Endodermal cell (in vitro differentiated cells): Measurements from ENCODE around the gene EXOC3L4. TPM values are rescaled to one million over a fixed set of nuclear protein-coding genes. Genes with fewer than 3 reads are reported as not detected.

ENCODE experiments used
- DNase-seq: peaks from one replicate; pipeline ENCODE4 v3.0.0-alpha.2; 2017
- H3K27ac ChIP-seq: 2 replicates; pipeline ENCODE4 v1.5.1; 2013; ENCODE audit warnings: mild to moderate bottlenecking, low read depth, low read length, moderate library complexity
- H3K27me3 ChIP-seq: 2 replicates; pipeline ENCODE4 v1.6.1; 2013; ENCODE audit warnings: mild to moderate bottlenecking, low read length, moderate library complexity; ENCODE audit not compliant: insufficient read depth, control insufficient read depth, poor library complexity, severe bottlenecking
- H3K36me3 ChIP-seq: 2 replicates; pipeline ENCODE4 v1.7.0; 2013; ENCODE audit warnings: mild to moderate bottlenecking, low read length, moderate library complexity; ENCODE audit not compliant: control insufficient read depth, insufficient read depth
- H3K4me1 ChIP-seq: one replicate; pipeline ENCODE4 v1.7.0; 2013; ENCODE audit warnings: low read length; ENCODE audit not compliant: control insufficient read depth, insufficient read depth
- H3K4me3 ChIP-seq: 2 replicates; pipeline ENCODE4 v1.5.1; 2013; ENCODE audit warnings: mild to moderate bottlenecking, low read length, moderate library complexity
- H3K9ac ChIP-seq: 2 replicates; pipeline ENCODE4 v1.6.1; 2013; ENCODE audit warnings: mild to moderate bottlenecking, low read length, moderate library complexity; ENCODE audit not compliant: poor library complexity, severe bottlenecking; ENCODE audit errors: extremely low read depth
- H3K9me3 ChIP-seq: 2 replicates; pipeline ENCODE4 v1.6.1; 2013; ENCODE audit warnings: mild to moderate bottlenecking, low read length, moderate library complexity; ENCODE audit not compliant: control insufficient read depth
- H3K27ac Mint-ChIP-seq: 2 replicates; pipeline ENCODE4 v1.8.0; 2020; ENCODE audit warnings: mixed read lengths
- H3K27me3 Mint-ChIP-seq: 2 replicates; pipeline ENCODE4 v1.8.0; 2021; ENCODE audit warnings: mild to moderate bottlenecking, mixed read lengths; ENCODE audit not compliant: insufficient read depth
- H3K36me3 Mint-ChIP-seq: 2 replicates; pipeline ENCODE4 v1.8.0; 2020; ENCODE audit warnings: low read depth, mixed read lengths
- H3K4me1 Mint-ChIP-seq: 2 replicates; pipeline ENCODE4 v1.8.0; 2020; ENCODE audit warnings: mixed read lengths
- H3K4me3 Mint-ChIP-seq: 2 replicates; pipeline ENCODE4 v1.8.0; 2020; ENCODE audit warnings: mild to moderate bottlenecking, moderate library complexity, mixed read lengths
- H3K9me3 Mint-ChIP-seq: 2 replicates; pipeline ENCODE4 v1.8.0; 2020; ENCODE audit warnings: mild to moderate bottlenecking, mixed read lengths
- WGBS, 2 experiments: methylation state at CpG; one replicate each; pipeline versions ENCODE4 v1.1.5 to v1.1.7; 2013; ENCODE audit warnings: missing lambda C conversion rate in 2 of 2, mixed read lengths in 1 of 2; ENCODE audit not compliant: insufficient coverage in 1 of 2, insufficient read length in 1 of 2; 5-methylcytosine and 5-hydroxymethylcytosine counted together
- total RNA-seq, 2 donors: library from RNA; stranded (reverse); fragmentation: NEBNext Ultra II Directional in 1 of 2; extraction: Animal tissue kit (Norgen Biotek cat#: 25700) in 1 of 2; gene quantifications; 2 replicates in 1 of 2; 3 replicates in 1 of 2; pipeline ENCODE4 v1.2.1, GENCODE V29; 2021
- TF ChIP-seq, protein P1 (sequence below): fragments of 200-600 bp; sonication (generic); conservative IDR thresholded peaks from 2 replicates; pipeline ENCODE4 v1.5.0; 2021; ENCODE audit warnings: antibody characterized with exemption, mild to moderate bottlenecking

Gene EXOC3L4
- total RNA-seq, 2 donors from 2014 or later, result 2.5 to 3.6 TPM

DNA sequence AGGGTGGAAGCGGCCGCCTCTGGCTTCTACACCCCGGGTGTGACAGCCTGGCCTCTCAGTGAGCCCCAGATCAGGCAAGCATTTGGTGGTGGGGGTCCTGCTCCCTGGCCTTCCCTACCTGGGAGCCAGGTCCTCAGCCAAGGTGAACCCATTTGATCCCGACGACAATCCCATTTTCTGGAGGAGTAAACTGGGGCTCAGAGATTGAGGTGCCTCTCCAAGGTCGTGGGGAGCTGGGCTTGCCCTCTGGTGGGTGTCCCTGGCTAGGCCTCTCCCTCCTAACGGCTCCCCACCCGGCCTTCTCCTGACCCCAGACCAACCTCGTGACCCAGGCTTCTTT, 2.7 kb upstream of the EXOC3L4 start:
- Histone ChIP-seq H3K9ac (no peak overlapping the region), H3K27ac (no peak overlapping the region)

GRCh38 chr14:103093856-103094405, 594 bp upstream of the EXOC3L4 start:
- Histone ChIP-seq H3K9me3 (no peaks in the 10 kb centered on the region), H3K4me3 (no peak overlapping the region), H3K36me3 (no peaks in the 10 kb centered on the region), H3K27me3 (peaks cover 8% of the 10 kb centered on the region), H3K27ac (no peak overlapping the region), H3K9ac (no peak overlapping the region), H3K4me1 (peaks cover 2% of the 10 kb centered on the region)
- DNase-seq, result no peak
- H3K4me1 Mint-ChIP-seq, result peaks cover 4% of the 10 kb centered on the region
- H3K36me3 Mint-ChIP-seq, result no peaks in the 10 kb centered on the region
- H3K27me3 Mint-ChIP-seq, result peaks cover 13% of the 10 kb centered on the region
- H3K9me3 Mint-ChIP-seq, result no peaks in the 10 kb centered on the region
- no peak overlapping the region for H3K27ac Mint-ChIP-seq
- H3K4me3 Mint-ChIP-seq, result no peak overlapping the region
- WGBS, 2 experiments, result 61 to 81% methylated on average over 4 to 13 of the region's 13 CpGs
- TF ChIP-seq, protein P1, sequence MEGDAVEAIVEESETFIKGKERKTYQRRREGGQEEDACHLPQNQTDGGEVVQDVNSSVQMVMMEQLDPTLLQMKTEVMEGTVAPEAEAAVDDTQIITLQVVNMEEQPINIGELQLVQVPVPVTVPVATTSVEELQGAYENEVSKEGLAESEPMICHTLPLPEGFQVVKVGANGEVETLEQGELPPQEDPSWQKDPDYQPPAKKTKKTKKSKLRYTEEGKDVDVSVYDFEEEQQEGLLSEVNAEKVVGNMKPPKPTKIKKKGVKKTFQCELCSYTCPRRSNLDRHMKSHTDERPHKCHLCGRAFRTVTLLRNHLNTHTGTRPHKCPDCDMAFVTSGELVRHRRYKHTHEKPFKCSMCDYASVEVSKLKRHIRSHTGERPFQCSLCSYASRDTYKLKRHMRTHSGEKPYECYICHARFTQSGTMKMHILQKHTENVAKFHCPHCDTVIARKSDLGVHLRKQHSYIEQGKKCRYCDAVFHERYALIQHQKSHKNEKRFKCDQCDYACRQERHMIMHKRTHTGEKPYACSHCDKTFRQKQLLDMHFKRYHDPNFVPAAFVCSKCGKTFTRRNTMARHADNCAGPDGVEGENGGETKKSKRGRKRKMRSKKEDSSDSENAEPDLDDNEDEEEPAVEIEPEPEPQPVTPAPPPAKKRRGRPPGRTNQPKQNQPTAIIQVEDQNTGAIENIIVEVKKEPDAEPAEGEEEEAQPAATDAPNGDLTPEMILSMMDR, result no peak

More for the DNA sequence above, 2.7 kb upstream of the EXOC3L4 start:
- Histone ChIP-seq H3K4me3 (no peak overlapping the region), H3K27me3 (peaks cover 8% of the 10 kb centered on the region), H3K9me3 (no peaks in the 10 kb centered on the region), H3K4me1 (no peaks in the 10 kb centered on the region), H3K36me3 (no peaks in the 10 kb centered on the region)
- no peaks in the 10 kb centered on the region for H3K36me3 Mint-ChIP-seq
- H3K9me3 Mint-ChIP-seq, result no peaks in the 10 kb centered on the region
- peaks cover 13% of the 10 kb centered on the region for H3K27me3 Mint-ChIP-seq
- DNase-seq, result no peak
- no peak overlapping the region for H3K27ac Mint-ChIP-seq
- peaks cover 4% of the 10 kb centered on the region for H3K4me1 Mint-ChIP-seq
- peak overlapping the region; percentile 36 for H3K4me3 Mint-ChIP-seq
- TF ChIP-seq, protein P1, result no peak
- 75 to 80% methylated on average over 3 to 9 of the region's 9 CpGs for WGBS, 2 experiments

- Histone ChIP-seq H3K27me3 (peaks cover 8% of the 10 kb centered on the region), H3K9ac (no peak overlapping the region), H3K4me1 (peaks cover 8% of the 10 kb centered on the region), H3K36me3 (no peaks in the 10 kb centered on the region), H3K9me3 (no peaks in the 10 kb centered on the region), H3K27ac (no peak overlapping the region), H3K4me3 (no peak overlapping the region)
- DNase-seq, result no peak
- TF ChIP-seq, protein P1, result no peak
- Mint-ChIP-seq H3K4me1 (peaks cover 6% of the 10 kb centered on the region), H3K27me3 (peaks cover 11% of the 10 kb centered on the region), H3K27ac (no peak overlapping the region), H3K9me3 (no peaks in the 10 kb centered on the region), H3K4me3 (no peak overlapping the region), H3K36me3 (no peaks in the 10 kb centered on the region)
- WGBS, 2 experiments, result 83 to 85% methylated on average over 9 to 11 of the region's 11 CpGs
These were observed 769 bp downstream of the EXOC3L4 start for GRCh38 chr14:103095210-103095778.
